ENCODE measurements around the gene FAM50A. TPM values are rescaled to one million over a fixed set of nuclear protein-coding genes. Genes with fewer than 3 reads are reported as not detected.

FAM50A gene
- total and polyA plus RNA-seq, 2 of the 4 experiments (the other 2 are of a cell fraction) = 46.4 to 119 TPM

DNA sequence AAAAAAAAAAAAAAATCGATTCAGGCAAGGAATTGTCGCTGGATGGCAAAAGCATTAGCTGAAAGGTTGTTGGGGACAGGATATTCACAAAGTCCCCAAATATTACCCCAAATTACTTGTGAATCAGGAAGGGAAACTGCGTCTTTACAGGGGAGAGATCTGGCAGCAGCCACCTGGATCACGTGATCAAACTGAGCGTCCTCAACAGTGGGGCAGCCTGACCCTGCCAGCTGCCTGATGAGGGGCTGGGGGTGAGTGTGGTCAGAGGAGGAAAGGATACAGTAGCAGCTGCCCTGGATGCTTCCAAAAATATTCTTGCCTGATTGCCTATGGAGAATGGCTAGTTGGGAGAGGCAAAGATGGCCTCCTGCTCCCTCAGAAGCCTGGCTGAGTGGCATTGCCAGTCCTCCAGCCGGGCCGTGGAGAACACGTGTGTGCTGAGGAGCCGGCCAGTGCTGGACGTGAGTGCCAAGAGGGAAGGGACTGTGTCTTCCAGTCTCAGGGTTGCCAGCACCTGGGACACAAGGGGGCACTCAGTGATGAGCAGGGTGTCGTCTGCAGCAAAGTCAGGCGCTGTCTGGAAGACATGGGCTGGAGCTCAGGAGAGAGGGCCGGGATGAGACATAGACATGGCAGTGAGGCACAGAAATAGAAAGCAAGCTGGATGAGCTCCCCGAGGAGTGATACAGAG lies 38.1 kb downstream of the FAM50A start:
- intact Hi-C loops (cut with micrococcal nuclease) = no loop called here
- H2BK20ac ChIP-seq (ENCODE audit: low read depth, low read length) = no peak overlapping the region
- H4K8ac ChIP-seq (ENCODE audit: low read depth in 2 of 2, low read length in 2 of 2) = no peak overlapping the region
- H4K91ac ChIP-seq (ENCODE audit: insufficient read depth, low read depth, low read length) = no peak overlapping the region
- no peak overlapping the region for H3K14ac ChIP-seq (replicated peaks; ENCODE audit: low read depth, low read length)
- dilution Hi-C loops (cut with HindIII; ENCODE audit: low sequenced_read_pairs, unreplicated experiment) = no loop called here
- no peak overlapping the region for H2AK9ac ChIP-seq (replicated peaks; ENCODE audit: low read depth, low read length, poor library complexity)
- H3K23ac ChIP-seq (ENCODE audit: low read depth, low read length) = no peak overlapping the region
- H3K4me3 ChIP-seq (ENCODE audit: insufficient read depth, low read depth, low read length) = no peak overlapping the region
- TF ChIP-seq, protein P1, sequence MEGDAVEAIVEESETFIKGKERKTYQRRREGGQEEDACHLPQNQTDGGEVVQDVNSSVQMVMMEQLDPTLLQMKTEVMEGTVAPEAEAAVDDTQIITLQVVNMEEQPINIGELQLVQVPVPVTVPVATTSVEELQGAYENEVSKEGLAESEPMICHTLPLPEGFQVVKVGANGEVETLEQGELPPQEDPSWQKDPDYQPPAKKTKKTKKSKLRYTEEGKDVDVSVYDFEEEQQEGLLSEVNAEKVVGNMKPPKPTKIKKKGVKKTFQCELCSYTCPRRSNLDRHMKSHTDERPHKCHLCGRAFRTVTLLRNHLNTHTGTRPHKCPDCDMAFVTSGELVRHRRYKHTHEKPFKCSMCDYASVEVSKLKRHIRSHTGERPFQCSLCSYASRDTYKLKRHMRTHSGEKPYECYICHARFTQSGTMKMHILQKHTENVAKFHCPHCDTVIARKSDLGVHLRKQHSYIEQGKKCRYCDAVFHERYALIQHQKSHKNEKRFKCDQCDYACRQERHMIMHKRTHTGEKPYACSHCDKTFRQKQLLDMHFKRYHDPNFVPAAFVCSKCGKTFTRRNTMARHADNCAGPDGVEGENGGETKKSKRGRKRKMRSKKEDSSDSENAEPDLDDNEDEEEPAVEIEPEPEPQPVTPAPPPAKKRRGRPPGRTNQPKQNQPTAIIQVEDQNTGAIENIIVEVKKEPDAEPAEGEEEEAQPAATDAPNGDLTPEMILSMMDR (conservative IDR thresholded peaks at IDR 0.05; ENCODE audit: low read depth, low read length) = no peak
- no peak for TF ChIP-seq CEBPB (IDR thresholded peaks at IDR 0.05; ENCODE audit: low read depth, low read length)
- no peak for TF ChIP-seq NFE2L2 (IDR thresholded peaks at IDR 0.05; ENCODE audit: low read depth, low read length)
- TF ChIP-seq, protein P2, sequence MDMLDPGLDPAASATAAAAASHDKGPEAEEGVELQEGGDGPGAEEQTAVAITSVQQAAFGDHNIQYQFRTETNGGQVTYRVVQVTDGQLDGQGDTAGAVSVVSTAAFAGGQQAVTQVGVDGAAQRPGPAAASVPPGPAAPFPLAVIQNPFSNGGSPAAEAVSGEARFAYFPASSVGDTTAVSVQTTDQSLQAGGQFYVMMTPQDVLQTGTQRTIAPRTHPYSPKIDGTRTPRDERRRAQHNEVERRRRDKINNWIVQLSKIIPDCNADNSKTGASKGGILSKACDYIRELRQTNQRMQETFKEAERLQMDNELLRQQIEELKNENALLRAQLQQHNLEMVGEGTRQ (IDR thresholded peaks at IDR 0.05; ENCODE audit: low read depth, low read length) = no peak
- TF ChIP-seq BHLHE40 (IDR thresholded peaks at IDR 0.05; ENCODE audit: low read depth, low read length) = no peak
- no peak for TF ChIP-seq SMC3 (IDR thresholded peaks at IDR 0.05; ENCODE audit: low read depth, low read length)
- no peak for TF ChIP-seq POLR2A (IDR thresholded peaks at IDR 0.05; ENCODE audit: low read depth, low read length)
- TF ChIP-seq MXI1 (IDR thresholded peaks at IDR 0.05; ENCODE audit: borderline replicate concordance, low read depth, low read length) = no peak
- no peak for TF ChIP-seq CHD1 (IDR thresholded peaks at IDR 0.05; ENCODE audit: low read depth, low read length)
- no peak for TF ChIP-seq MAZ (IDR thresholded peaks at IDR 0.05; ENCODE audit: borderline replicate concordance, low read depth, low read length)
- no peak for TF ChIP-seq RFX5 (IDR thresholded peaks at IDR 0.05; ENCODE audit: low read depth, low read length)
- TF ChIP-seq, protein P3, sequence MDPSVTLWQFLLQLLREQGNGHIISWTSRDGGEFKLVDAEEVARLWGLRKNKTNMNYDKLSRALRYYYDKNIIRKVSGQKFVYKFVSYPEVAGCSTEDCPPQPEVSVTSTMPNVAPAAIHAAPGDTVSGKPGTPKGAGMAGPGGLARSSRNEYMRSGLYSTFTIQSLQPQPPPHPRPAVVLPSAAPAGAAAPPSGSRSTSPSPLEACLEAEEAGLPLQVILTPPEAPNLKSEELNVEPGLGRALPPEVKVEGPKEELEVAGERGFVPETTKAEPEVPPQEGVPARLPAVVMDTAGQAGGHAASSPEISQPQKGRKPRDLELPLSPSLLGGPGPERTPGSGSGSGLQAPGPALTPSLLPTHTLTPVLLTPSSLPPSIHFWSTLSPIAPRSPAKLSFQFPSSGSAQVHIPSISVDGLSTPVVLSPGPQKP (IDR thresholded peaks at IDR 0.05; ENCODE audit: borderline replicate concordance, low read depth, low read length) = no peak
- TF ChIP-seq MAFK (IDR thresholded peaks at IDR 0.05; ENCODE audit: low read depth, low read length) = no peak
- no peak for TF ChIP-seq FOS (IDR thresholded peaks at IDR 0.05; ENCODE audit: low read depth, low read length)
- TF ChIP-seq RAD21 (IDR thresholded peaks at IDR 0.05; ENCODE audit: low read length) = no peak
- H3K9me1 ChIP-seq (ENCODE audit: insufficient read depth, low read length) = no peaks in the 10 kb centered on the region
- DNase-seq (no peak), ATAC-seq (ENCODE audit: low read depth) (no peak)
- peaks cover 12% of the 10 kb centered on the region; the same call in 1 of the 2 replicates for H3K36me3 ChIP-seq (ENCODE audit: control insufficient read depth, insufficient read depth, low read length)
- ChIA-PET CTCF (no interaction called here), POLR2A (ENCODE audit: unreplicated experiment) (no interaction called here)
- no peak overlapping the region for H4K5ac ChIP-seq (ENCODE audit: low read depth, low read length)
- H3K9ac ChIP-seq (ENCODE audit: low read depth, low read length) = no peak overlapping the region
- no peaks in the 10 kb centered on the region for H3K9me3 ChIP-seq (ENCODE audit: control insufficient read depth, insufficient read depth, low read length)
- H3K4me1 ChIP-seq (ENCODE audit: control insufficient read depth, insufficient read depth, low read length) = peaks cover 2% of the 10 kb centered on the region; the same call in 1 of the 2 replicates
- no peak overlapping the region for H2BK120ac ChIP-seq (ENCODE audit: low read depth, low read length)
- no peaks in the 10 kb centered on the region for H3K27me3 ChIP-seq (ENCODE audit: control insufficient read depth, insufficient read depth, low read length)
- no peak overlapping the region for H2AK5ac ChIP-seq (ENCODE audit: low read depth, low read length)
- no peak overlapping the region for H2BK5ac ChIP-seq (ENCODE audit: low read depth, low read length, poor library complexity, severe bottlenecking)
- H2AFZ ChIP-seq (replicated peaks; ENCODE audit: low read length, poor library complexity) = no peak overlapping the region
- no TSS peak for BruUV-seq (replicated peaks)
- 54% methylated on average over 7 of the region's 14 CpGs; no CpG with 5 or more reads in 1 of the 2 experiments for WGBS, 2 experiments (ENCODE audit: extremely low coverage in 2 of 2, insufficient read length in 1 of 2)
- no peak overlapping the region for H3K4ac ChIP-seq (ENCODE audit: low read depth, low read length)
- no peak overlapping the region for H3K4me2 ChIP-seq (ENCODE audit: low read depth, low read length)
- peaks cover 3 to 15% of the 10 kb centered on the region in 2 experiments; a peak in 3 of 4 replicates for H3K79me1 ChIP-seq (ENCODE audit: low read depth in 1 of 2, low read length in 2 of 2)
- H3K18ac ChIP-seq (ENCODE audit: low read depth, low read length) = no peak overlapping the region
- no peak overlapping the region for H2BK15ac ChIP-seq (ENCODE audit: low read depth, low read length)
- in situ Hi-C loops (cut with MboI; ENCODE audit: low sequenced_read_pairs) = no loop called here
- H4K20me1 ChIP-seq (ENCODE audit: insufficient read depth, low read length) = peaks cover 4% of the 10 kb centered on the region
- no peak overlapping the region for H3K27ac ChIP-seq (ENCODE audit: insufficient read depth, low read length)
- H3K56ac ChIP-seq (ENCODE audit: extremely low read depth, insufficient read depth, low read length) = no peak overlapping the region
